A549 (cell line): ENCODE results near the gene SLC17A1.

ENCODE experiments used
- ATOH8 ChIP-seq: fragments of 250-450 bp; sonication (Bioruptor Pico); IDR thresholded peaks from 2 replicates; pipeline ENCODE4 v1.5.0; 2020; ENCODE audit warnings: low read depth, mild to moderate bottlenecking, moderate library complexity
- CBX8 ChIP-seq: fragments of 200-600 bp; sonication (generic); IDR thresholded peaks from 2 replicates; pipeline ENCODE4 v1.6.1; 2016
- CTCF ChIP-seq: fragments of >200 bp; sonication (Bioruptor Twin); formaldehyde crosslinking; IDR thresholded peaks from 3 replicates; pipeline ENCODE4 v1.5.1; 2016
- EP300 ChIP-seq, 2 experiments: fragments of >200 bp; sonication (Bioruptor Twin); formaldehyde crosslinking; IDR thresholded peaks; 2 replicates in 1 of 2; 3 replicates in 1 of 2; pipeline ENCODE4 v1.6.1; 2016 to 2017
- KDM1A ChIP-seq: fragments of 200-600 bp; sonication (generic); IDR thresholded peaks from 2 replicates; pipeline ENCODE4 v1.6.1; 2016; ENCODE audit warnings: low read depth, mild to moderate bottlenecking
- NFE2L2 ChIP-seq: fragments of 150-350 bp; conservative IDR thresholded peaks from 2 replicates; pipeline ENCODE4 v1.6.1; 2014; ENCODE audit warnings: low read length
- PHF8 ChIP-seq: fragments of 200-600 bp; sonication (generic); IDR thresholded peaks from 2 replicates; pipeline ENCODE4 v1.6.1; 2016; ENCODE audit warnings: low read depth, mild to moderate bottlenecking, antibody characterized with exemption, moderate library complexity, borderline replicate concordance
- POLR2A ChIP-seq: IDR thresholded peaks from 2 replicates; pipeline ENCODE4 v1.6.1; 2012; ENCODE audit warnings: mild to moderate bottlenecking, low read length
- POLR2AphosphoS2 ChIP-seq: conservative IDR thresholded peaks from 2 replicates; pipeline ENCODE4 v1.6.1; 2012; ENCODE audit warnings: low read length, improper control_type of control experiment, inconsistent platforms
- RAD21 ChIP-seq, 2 experiments: fragments of >200 bp in 1 of 2; sonication (Bioruptor Twin) in 1 of 2; formaldehyde crosslinking in 1 of 2; IDR thresholded peaks in 1 of 2; conservative IDR thresholded peaks in 1 of 2; 2 replicates in 1 of 2; 3 replicates in 1 of 2; pipeline ENCODE4 v1.6.1; 2012 to 2018; ENCODE audit warnings: inconsistent platforms in 1 of 2
- RFX5 ChIP-seq: fragments of 450-650 bp; IDR thresholded peaks from 2 replicates; pipeline ENCODE4 v1.7.1; 2014; ENCODE audit warnings: antibody characterized with exemption, mild to moderate bottlenecking, moderate library complexity
- SREBF2 ChIP-seq: fragments of 450-650 bp; IDR thresholded peaks from 2 replicates; pipeline ENCODE4 v1.6.1; 2014; ENCODE audit warnings: mild to moderate bottlenecking, moderate library complexity
- TF ChIP-seq, protein P1 (sequence below): fragments of 450-650 bp; IDR thresholded peaks from 2 replicates; pipeline ENCODE4 v1.6.1; 2014; ENCODE audit warnings: antibody characterized with exemption

DNA sequence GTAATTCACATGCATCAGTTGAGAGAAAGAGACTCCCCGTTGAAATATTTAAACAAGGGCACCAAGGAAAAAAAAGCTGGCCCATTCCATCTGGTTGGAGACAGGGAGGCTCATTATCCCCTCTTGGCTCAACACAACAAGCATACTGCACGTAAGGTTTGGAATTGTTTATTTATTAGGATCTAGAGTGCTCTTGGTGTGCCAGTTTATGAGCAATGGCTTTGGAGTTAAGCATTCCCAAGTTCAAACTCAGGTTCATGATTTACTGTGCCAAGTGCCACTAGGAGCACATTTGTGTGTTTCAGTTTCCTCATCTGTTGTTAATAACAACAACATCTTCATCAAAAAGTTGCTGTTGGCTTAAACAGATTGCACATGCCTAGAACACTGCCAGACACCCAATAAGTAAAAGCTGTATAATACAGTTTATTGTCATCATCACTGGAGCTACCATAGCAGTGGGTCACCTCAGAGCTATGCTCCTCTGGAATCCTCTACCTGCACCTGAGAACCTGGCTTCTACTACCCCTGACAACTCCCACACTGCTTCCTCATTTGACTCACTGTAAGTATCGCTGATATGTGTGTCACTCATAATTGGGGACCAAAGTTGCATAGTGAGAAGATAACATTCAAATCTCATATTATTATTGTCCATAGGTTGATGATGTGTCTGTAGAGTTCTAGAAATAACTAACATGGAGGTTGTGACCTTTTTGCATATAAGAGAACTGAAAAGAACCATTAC lies 36.8 kb upstream of the SLC17A1 start:
- TF ChIP-seq CTCF = no peak
- TF ChIP-seq POLR2AphosphoS2 = no peak
- TF ChIP-seq POLR2A = no peak
- TF ChIP-seq SREBF2 = no peak
- no peak for TF ChIP-seq PHF8
- TF ChIP-seq EP300 (IDR thresholded peaks at IDR 0.05) = no peak
- no peak for TF ChIP-seq RAD21 (conservative IDR thresholded peaks at IDR 0.05 in 1 of 2, IDR thresholded peaks at IDR 0.05 in 1 of 2)
- TF ChIP-seq NFE2L2 = no peak
- no peak for TF ChIP-seq KDM1A
- TF ChIP-seq RFX5 = no peak
- TF ChIP-seq CBX8 = no peak
- no peak for TF ChIP-seq ATOH8
- TF ChIP-seq, protein P1, sequence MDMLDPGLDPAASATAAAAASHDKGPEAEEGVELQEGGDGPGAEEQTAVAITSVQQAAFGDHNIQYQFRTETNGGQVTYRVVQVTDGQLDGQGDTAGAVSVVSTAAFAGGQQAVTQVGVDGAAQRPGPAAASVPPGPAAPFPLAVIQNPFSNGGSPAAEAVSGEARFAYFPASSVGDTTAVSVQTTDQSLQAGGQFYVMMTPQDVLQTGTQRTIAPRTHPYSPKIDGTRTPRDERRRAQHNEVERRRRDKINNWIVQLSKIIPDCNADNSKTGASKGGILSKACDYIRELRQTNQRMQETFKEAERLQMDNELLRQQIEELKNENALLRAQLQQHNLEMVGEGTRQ = no peak
